ENCODE data around the gene SUMF1.

Gene SUMF1

GRCh38 chr3:4418156-4418555, 48.9 kb downstream of the SUMF1 start:
- DNase-seq (ENCODE audit: extremely low spot score) = no peak
- CTCF ChIA-PET = no interaction called here
- no peak for TF ChIP-seq CTBP1 (IDR thresholded peaks at IDR 0.05; ENCODE audit: borderline replicate concordance)
- no peak for TF ChIP-seq NFRKB (IDR thresholded peaks at IDR 0.05)
- TF ChIP-seq ARNT (IDR thresholded peaks at IDR 0.05) = no peak
- no peak for TF ChIP-seq TARDBP (IDR thresholded peaks at IDR 0.05)
- no peak for TF ChIP-seq ELF4 (IDR thresholded peaks at IDR 0.05)
- no peak for TF ChIP-seq HDGF (IDR thresholded peaks at IDR 0.05; ENCODE audit: borderline replicate concordance)
- no peak for TF ChIP-seq ZNF384 (IDR thresholded peaks at IDR 0.05)
- no peak for TF ChIP-seq PKNOX1 (IDR thresholded peaks at IDR 0.05)
- TF ChIP-seq L3MBTL2 (conservative IDR thresholded peaks at IDR 0.05) = no peak
- TF ChIP-seq BHLHE40 (IDR thresholded peaks at IDR 0.05; ENCODE audit: borderline replicate concordance) = no peak
- no peak for TF ChIP-seq SP1 (IDR thresholded peaks at IDR 0.05)
- no peak for TF ChIP-seq FOXM1 (IDR thresholded peaks at IDR 0.05; ENCODE audit: borderline replicate concordance)
- no peak for TF ChIP-seq SUZ12 (IDR thresholded peaks at IDR 0.05)
- TF ChIP-seq LEF1 (IDR thresholded peaks at IDR 0.05; ENCODE audit: borderline replicate concordance) = no peak
- TF ChIP-seq FOXA1 (IDR thresholded peaks at IDR 0.05) = no peak
- TF ChIP-seq FOXK2 (IDR thresholded peaks at IDR 0.05) = no peak
- POLR2A ChIA-PET = no interaction called here

- ChIA-PET CTCF (no interaction called here), POLR2A (no interaction called here)
- TF ChIP-seq FOXA1 (IDR thresholded peaks at IDR 0.05) (no peak), FOXK2 (IDR thresholded peaks at IDR 0.05) (no peak), SUZ12 (IDR thresholded peaks at IDR 0.05) (no peak), CTBP1 (IDR thresholded peaks at IDR 0.05; ENCODE audit: borderline replicate concordance) (no peak), ZNF384 (IDR thresholded peaks at IDR 0.05) (no peak), FOXM1 (IDR thresholded peaks at IDR 0.05; ENCODE audit: borderline replicate concordance) (no peak), ELF4 (IDR thresholded peaks at IDR 0.05) (no peak), L3MBTL2 (conservative IDR thresholded peaks at IDR 0.05) (no peak), LEF1 (IDR thresholded peaks at IDR 0.05; ENCODE audit: borderline replicate concordance) (no peak), TARDBP (IDR thresholded peaks at IDR 0.05) (no peak), ARNT (IDR thresholded peaks at IDR 0.05) (no peak), PKNOX1 (IDR thresholded peaks at IDR 0.05) (no peak)
- DNase-seq (ENCODE audit: extremely low spot score) = no peak
Observed at GRCh38 chr3:4417449-4417848, 49.6 kb downstream of the SUMF1 start.

- TF ChIP-seq L3MBTL2 (conservative IDR thresholded peaks at IDR 0.05) = no peak
- ChIA-PET CTCF (no interaction called here), POLR2A (no interaction called here)
- no peak for DNase-seq (ENCODE audit: extremely low spot score)
Observed at GRCh38 chr3:4416961-4417360, 50.1 kb downstream of the SUMF1 start.

- DNase-seq (ENCODE audit: extremely low spot score) = no peak
- TF ChIP-seq ARNT (IDR thresholded peaks at IDR 0.05) = no peak
- TF ChIP-seq FOXK2 (IDR thresholded peaks at IDR 0.05) = no peak
- TF ChIP-seq ELF4 (IDR thresholded peaks at IDR 0.05) = no peak
- no peak for TF ChIP-seq TARDBP (IDR thresholded peaks at IDR 0.05)
- no peak for TF ChIP-seq HDGF (IDR thresholded peaks at IDR 0.05; ENCODE audit: borderline replicate concordance)
- no peak for TF ChIP-seq SUZ12 (IDR thresholded peaks at IDR 0.05)
- no peak for TF ChIP-seq BHLHE40 (IDR thresholded peaks at IDR 0.05; ENCODE audit: borderline replicate concordance)
- no peak for TF ChIP-seq LEF1 (IDR thresholded peaks at IDR 0.05; ENCODE audit: borderline replicate concordance)
- no peak for TF ChIP-seq CTBP1 (IDR thresholded peaks at IDR 0.05; ENCODE audit: borderline replicate concordance)
- no peak for TF ChIP-seq L3MBTL2 (conservative IDR thresholded peaks at IDR 0.05)
- TF ChIP-seq ZNF384 (IDR thresholded peaks at IDR 0.05) = no peak
- no peak for TF ChIP-seq PKNOX1 (IDR thresholded peaks at IDR 0.05)
- TF ChIP-seq SP1 (IDR thresholded peaks at IDR 0.05) = no peak
- no peak for TF ChIP-seq FOXM1 (IDR thresholded peaks at IDR 0.05; ENCODE audit: borderline replicate concordance)
- TF ChIP-seq NFRKB (IDR thresholded peaks at IDR 0.05) = no peak
- POLR2A ChIA-PET = no interaction called here
- CTCF ChIA-PET = no interaction called here
Observed at GRCh38 chr3:4416427-4416945, 50.6 kb downstream of the SUMF1 start.

GRCh38 chr3:4413467-4413866, 53.6 kb downstream of the SUMF1 start:
- DNase-seq (ENCODE audit: extremely low spot score) = no peak
- ChIA-PET CTCF (no interaction called here), POLR2A (no interaction called here)
- TF ChIP-seq NFRKB (IDR thresholded peaks at IDR 0.05) = no peak

GRCh38 chr3:4411833-4412232, 55.2 kb downstream of the SUMF1 start:
- TF ChIP-seq CTBP1 (IDR thresholded peaks at IDR 0.05; ENCODE audit: borderline replicate concordance) (no peak), L3MBTL2 (conservative IDR thresholded peaks at IDR 0.05) (no peak), BHLHE40 (IDR thresholded peaks at IDR 0.05; ENCODE audit: borderline replicate concordance) (no peak), FOXA1 (IDR thresholded peaks at IDR 0.05) (no peak), SUZ12 (IDR thresholded peaks at IDR 0.05) (no peak), TARDBP (IDR thresholded peaks at IDR 0.05) (no peak), NFRKB (IDR thresholded peaks at IDR 0.05) (no peak), FOXM1 (IDR thresholded peaks at IDR 0.05; ENCODE audit: borderline replicate concordance) (no peak), ZNF384 (IDR thresholded peaks at IDR 0.05) (no peak), LEF1 (IDR thresholded peaks at IDR 0.05; ENCODE audit: borderline replicate concordance) (no peak), ELF4 (IDR thresholded peaks at IDR 0.05) (no peak)
- no peak for DNase-seq (ENCODE audit: extremely low spot score)
- CTCF ChIA-PET = no interaction called here
- POLR2A ChIA-PET = no interaction called here

GRCh38 chr3:4411236-4411635, 55.8 kb downstream of the SUMF1 start:
- no peak for DNase-seq (ENCODE audit: extremely low spot score)
- ChIA-PET POLR2A (no interaction called here), CTCF (interaction anchor here (1.0 kb wide), 1 partner anchor 60 kb away, joined by 6 read pairs; no protein-coding TSS in a partner anchor)
- TF ChIP-seq L3MBTL2 (conservative IDR thresholded peaks at IDR 0.05) (no peak), FOXK2 (IDR thresholded peaks at IDR 0.05) (no peak), FOXA1 (IDR thresholded peaks at IDR 0.05) (no peak), SP1 (IDR thresholded peaks at IDR 0.05) (no peak), PKNOX1 (IDR thresholded peaks at IDR 0.05) (no peak), ELF4 (IDR thresholded peaks at IDR 0.05) (no peak), BHLHE40 (IDR thresholded peaks at IDR 0.05; ENCODE audit: borderline replicate concordance) (no peak), ZNF384 (IDR thresholded peaks at IDR 0.05) (no peak), FOXM1 (IDR thresholded peaks at IDR 0.05; ENCODE audit: borderline replicate concordance) (no peak), TARDBP (IDR thresholded peaks at IDR 0.05) (no peak), NFRKB (IDR thresholded peaks at IDR 0.05) (no peak), SUZ12 (IDR thresholded peaks at IDR 0.05) (no peak), LEF1 (IDR thresholded peaks at IDR 0.05; ENCODE audit: borderline replicate concordance) (no peak), HDGF (IDR thresholded peaks at IDR 0.05; ENCODE audit: borderline replicate concordance) (no peak), CTBP1 (IDR thresholded peaks at IDR 0.05; ENCODE audit: borderline replicate concordance) (no peak), ARNT (IDR thresholded peaks at IDR 0.05) (no peak)

All from HEK293T (cell line).